MM.1S (cell line): Measurements from ENCODE around the gene ADAMTSL1.

ENCODE experiments used
- EZH2 ChIP-seq: fragments of 300-600 bp; sonication (generic); optimal IDR thresholded peaks from 2 replicates; pipeline ENCODE3; 2017; ENCODE audit warnings: low read depth, mild to moderate bottlenecking, antibody characterized with exemption, low read length, mixed read lengths
- TF ChIP-seq, protein P1 (sequence below): fragments of 300-600 bp; sonication (generic); IDR thresholded peaks from 2 replicates; pipeline ENCODE4 v1.5.1; 2016; ENCODE audit warnings: antibody characterized with exemption, low read length, mixed read lengths

DNA sequence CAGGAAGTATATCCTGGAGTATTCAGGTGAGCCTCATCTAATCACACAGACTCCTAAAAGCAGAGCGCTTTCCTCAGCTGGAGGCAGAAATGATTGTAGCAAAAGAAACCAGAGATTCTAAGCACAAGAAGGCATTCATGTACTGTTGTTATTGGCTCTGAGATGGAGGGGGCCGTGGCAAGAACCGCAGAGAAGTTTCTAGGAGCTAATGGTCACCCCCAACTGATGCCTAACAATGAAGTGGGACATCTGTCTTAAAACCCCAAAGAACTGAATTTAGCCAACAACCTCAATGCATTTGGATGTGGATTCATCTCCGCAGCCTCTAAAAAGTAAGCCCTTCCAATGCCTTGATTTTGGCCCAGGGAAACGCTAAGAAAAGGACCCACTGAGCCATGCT, 76.3 kb downstream of the ADAMTSL1 start:
- TF ChIP-seq, protein P1, sequence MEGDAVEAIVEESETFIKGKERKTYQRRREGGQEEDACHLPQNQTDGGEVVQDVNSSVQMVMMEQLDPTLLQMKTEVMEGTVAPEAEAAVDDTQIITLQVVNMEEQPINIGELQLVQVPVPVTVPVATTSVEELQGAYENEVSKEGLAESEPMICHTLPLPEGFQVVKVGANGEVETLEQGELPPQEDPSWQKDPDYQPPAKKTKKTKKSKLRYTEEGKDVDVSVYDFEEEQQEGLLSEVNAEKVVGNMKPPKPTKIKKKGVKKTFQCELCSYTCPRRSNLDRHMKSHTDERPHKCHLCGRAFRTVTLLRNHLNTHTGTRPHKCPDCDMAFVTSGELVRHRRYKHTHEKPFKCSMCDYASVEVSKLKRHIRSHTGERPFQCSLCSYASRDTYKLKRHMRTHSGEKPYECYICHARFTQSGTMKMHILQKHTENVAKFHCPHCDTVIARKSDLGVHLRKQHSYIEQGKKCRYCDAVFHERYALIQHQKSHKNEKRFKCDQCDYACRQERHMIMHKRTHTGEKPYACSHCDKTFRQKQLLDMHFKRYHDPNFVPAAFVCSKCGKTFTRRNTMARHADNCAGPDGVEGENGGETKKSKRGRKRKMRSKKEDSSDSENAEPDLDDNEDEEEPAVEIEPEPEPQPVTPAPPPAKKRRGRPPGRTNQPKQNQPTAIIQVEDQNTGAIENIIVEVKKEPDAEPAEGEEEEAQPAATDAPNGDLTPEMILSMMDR, result no peak
- TF ChIP-seq EZH2, result no peak
